H1 (cell line): Measurements from ENCODE around the gene MEF2C. TPM values are rescaled to one million over a fixed set of nuclear protein-coding genes. Genes with fewer than 3 reads are reported as not detected.

Source experiments
- HDAC2 ChIP-seq, 2 experiments: fragments of 300-600 bp in 1 of 2; sonication (generic) in 1 of 2; IDR thresholded peaks; 2 replicates each; pipeline ENCODE4 v1.6.1; 2011 to 2012; ENCODE audit warnings: low read depth in 2 of 2, low read length in 2 of 2, mild to moderate bottlenecking in 2 of 2, moderate library complexity in 2 of 2, borderline replicate concordance in 1 of 2, inconsistent platforms in 1 of 2
- KDM5A ChIP-seq: fragments of 200-600 bp; IDR thresholded peaks from 2 replicates; pipeline ENCODE4 v1.7.1; 2012; ENCODE audit warnings: mild to moderate bottlenecking, low read length, inconsistent platforms, mixed read lengths
- MAFK ChIP-seq: IDR thresholded peaks from 2 replicates; pipeline ENCODE4 v1.6.1; 2012; ENCODE audit warnings: low read depth, mild to moderate bottlenecking, improper control_type of control experiment, low read length
- TEAD4 ChIP-seq: IDR thresholded peaks from 2 replicates; pipeline ENCODE4 v1.6.1; 2012; ENCODE audit warnings: low read depth, low read length, inconsistent platforms, mixed read lengths
- polyA plus RNA-seq, 7 experiments: library from polyadenylated mRNA; depleted of rRNA in 3 of 7; stranded (reverse) in 5 of 7; unstranded in 2 of 7; fragments of >200 nt in 5 of 7; fragments of 200-250 nt in 2 of 7; gene quantifications; 1 replicate in 5 of 7; 2 replicates in 1 of 7; 4 replicates in 1 of 7; pipeline versions ENCODE4 v1.2.1 to v1.2.3, GENCODE V29; 2011 to 2013; ENCODE audit warnings: missing spikeins in 2 of 7, mixed read lengths in 2 of 7
- total RNA-seq: library from RNA; stranded (reverse); fragmentation: NEBNext Ultra II Directional; extraction: Animal tissue kit (Norgen Biotek cat#: 25700); gene quantifications from 2 replicates; pipeline ENCODE4 v1.2.1, GENCODE V29; 2021

MEF2C gene
- total and polyA plus RNA-seq, 2 of the 8 experiments (the other 6 are each of a cell fraction or from before 2014, with no cell fraction given), result 0.59 to 0.99 TPM

GRCh38 chr5:88743231-88743834 lies 139.7 kb downstream of the MEF2C start (continued):
- TF ChIP-seq KDM5A, result no peak
- no peak for TF ChIP-seq HDAC2 (IDR thresholded peaks at IDR 0.05; ENCODE audit: borderline replicate concordance in 1 of 2, low read depth in 2 of 2, low read length in 2 of 2)
- no peak for TF ChIP-seq TEAD4
- peak; percentile 43; the same call in 1 of the 2 replicates for TF ChIP-seq MAFK
